Activated CD4-positive, CD25-positive, alpha-beta regulatory T cell (primary cell): ENCODE results near the gene CDC27.
"Not testable (repeated sequence)": the region's sequence is repeated elsewhere in the genome, so short reads cannot be mapped to it uniquely, and the experiment has no call there.

Experiments used
- DNase-seq, 4 experiments: peaks; one replicate each; lab custom pipeline; 2025; lab: John Stamatoyannopoulos, UW

CDC27 gene

GRCh38 chr17:47071171-47071570 lies 117.9 kb downstream of the CDC27 start:
- not testable (repeated sequence) for DNase-seq

- DNase-seq, result not testable (repeated sequence)
Observed at GRCh38 chr17:47070266-47070665, 118.8 kb downstream of the CDC27 start.
